HG03095 (cell line): Measurements from ENCODE around the gene UGCG.

Source experiments
- ATAC-seq: cut with Tn5 transposase; IDR thresholded peaks from one replicate; pipeline ENCODE4 v1.9.1; 2021; ENCODE audit warnings: moderate library complexity; ENCODE audit not compliant: unreplicated experiment

Gene UGCG

DNA sequence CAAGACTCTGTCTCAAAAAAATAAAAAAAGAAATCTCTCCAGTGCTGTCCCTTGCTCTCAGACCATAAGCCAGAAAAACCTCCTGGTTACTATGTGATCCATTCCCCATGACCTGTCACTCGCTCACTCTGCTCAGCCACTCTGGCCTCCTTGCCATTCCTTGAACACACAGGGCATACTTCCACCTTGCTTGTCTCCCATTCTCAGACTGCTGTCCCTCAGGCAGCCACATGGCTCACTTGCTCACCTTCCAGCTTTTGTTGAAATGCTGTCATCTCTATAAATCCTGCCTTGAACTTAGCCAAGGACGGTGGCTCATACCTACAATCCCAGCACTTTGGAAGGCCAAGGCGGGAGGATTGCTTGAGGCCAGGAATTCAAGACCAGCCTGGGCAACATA is 82.9 kb downstream of the UGCG start:
- ATAC-seq = no peak

DNA sequence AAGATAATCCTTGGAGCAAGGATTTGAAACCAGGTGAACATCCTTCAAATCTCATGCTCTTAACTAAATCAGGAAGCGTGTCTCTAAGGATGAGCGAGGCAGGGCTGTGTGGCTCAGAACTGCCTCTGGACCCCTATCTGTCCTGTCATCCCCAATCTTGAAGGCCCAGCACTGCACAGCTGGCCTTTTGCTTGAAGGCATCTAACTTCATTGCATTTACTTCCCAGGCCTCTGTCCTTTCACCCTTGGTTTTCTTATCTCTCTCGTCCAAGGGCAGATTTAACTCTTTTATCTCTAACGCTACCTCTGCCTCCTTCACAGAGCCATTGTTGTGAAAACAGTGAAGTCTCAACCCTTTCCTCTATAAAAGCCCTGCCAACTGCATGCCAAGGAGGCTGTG is 83.8 kb downstream of the UGCG start:
- ATAC-seq = no peak

DNA sequence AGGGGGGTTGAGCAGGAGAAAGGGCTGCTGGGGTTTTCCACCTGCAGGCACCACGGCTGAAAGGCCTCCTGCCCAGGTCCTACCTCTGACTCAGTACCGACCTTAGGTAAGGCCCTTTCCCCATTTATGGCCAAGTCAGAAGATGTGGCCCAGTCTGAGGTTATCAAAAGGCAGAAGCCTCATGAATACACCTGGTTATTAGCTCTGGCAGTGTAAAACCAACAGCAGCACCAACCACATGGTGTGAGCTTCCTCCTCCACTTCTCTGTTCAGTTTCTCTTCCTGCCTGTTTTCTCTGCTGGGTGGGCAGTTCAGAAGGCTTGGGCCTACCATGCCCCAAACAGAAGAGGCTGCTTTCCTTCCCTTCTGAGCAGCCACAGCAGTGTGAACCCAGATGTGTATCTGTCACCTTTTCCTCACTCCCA is 86.9 kb downstream of the UGCG start:
- peak; percentile 55 for ATAC-seq

DNA sequence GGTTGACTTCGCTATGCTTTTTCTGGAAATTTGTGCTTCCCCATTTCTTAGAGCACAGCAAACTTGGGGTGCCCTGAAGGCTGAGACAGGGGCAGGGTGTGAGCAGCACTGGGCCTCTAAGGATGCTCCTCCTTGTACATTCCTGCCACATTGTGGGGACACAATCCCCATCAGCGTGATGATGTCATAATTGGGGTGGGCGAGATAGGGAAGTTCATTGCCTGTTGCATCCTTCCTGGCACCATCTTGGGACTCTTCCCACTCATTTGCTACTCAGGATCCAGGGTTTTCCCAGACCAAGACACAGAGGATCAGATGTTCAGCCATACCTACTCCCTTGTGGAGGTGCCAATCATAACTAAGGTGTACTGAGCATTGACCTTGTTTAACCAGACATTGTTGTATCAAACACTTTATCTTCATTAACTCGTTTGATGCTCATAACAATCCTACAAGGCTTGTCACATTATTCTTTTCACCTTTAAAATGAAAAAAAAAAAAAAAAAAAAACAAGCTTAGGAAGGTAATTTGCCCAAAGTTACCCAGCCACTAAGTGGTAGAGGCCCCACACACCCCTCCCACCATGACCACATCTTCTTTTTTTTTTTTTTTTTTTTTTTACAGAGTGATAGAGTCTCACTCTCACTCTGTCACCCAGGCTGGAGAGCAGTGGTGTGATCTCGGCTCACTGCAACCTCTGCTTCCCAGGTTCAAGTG is 87.6 kb downstream of the UGCG start:
- ATAC-seq = no peak
